GM18868 (cell line): Measurements from ENCODE around the gene NEK3.
"Not testable (repeated sequence)": the region's sequence is repeated elsewhere in the genome, so short reads cannot be mapped to it uniquely, and the experiment has no call there.

Experiments
- ATAC-seq: cut with Tn5 transposase; IDR thresholded peaks from one replicate; pipeline ENCODE4 v1.9.1; 2021; ENCODE audit warnings: mild to moderate bottlenecking, moderate library complexity; ENCODE audit not compliant: unreplicated experiment

Gene NEK3

DNA sequence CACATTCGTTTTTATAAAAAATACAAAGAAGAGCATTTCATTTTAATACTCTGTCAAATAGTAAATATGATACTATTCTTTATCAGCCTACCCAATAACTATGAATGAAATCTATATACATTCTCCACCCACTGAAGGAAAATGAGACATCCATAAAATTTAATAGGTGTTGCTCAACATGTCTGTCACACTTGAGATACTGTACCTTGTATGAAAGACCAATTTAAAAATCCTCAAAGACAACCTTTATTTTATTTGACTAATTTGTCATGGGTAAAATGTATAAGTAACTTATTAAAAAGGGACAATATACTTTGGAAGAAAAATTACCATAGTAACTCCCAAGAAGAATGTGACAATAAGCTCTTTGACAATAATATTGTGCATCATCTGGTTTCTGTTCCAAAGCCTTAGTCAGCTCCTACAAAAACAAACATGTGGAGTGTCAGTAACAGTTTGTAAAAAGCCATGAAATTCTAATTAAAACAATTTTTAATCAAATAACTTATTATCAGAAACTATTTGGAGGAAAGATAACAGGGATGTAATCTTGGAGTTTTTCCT is 11.5 kb upstream of the NEK3 start:
- ATAC-seq = not testable (repeated sequence)

DNA sequence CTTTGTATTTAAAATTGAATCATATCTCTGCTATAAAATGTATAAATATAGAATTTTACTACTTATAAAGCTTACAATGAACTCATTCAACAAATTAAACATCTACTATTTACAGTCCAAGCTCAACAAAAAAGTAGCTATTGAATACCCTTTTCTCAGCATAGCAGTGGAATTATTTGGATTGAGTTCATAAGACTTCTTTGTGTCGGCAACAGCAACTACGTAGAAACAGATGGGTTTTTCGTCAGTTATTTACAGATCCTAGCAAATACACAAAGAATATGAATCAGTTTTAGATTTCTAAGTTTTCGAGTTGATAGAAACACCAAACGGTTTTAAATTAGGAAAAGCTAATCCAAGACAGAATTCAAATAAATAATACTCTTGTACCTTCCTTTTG is 10.4 kb upstream of the NEK3 start:
- no peak for ATAC-seq

DNA sequence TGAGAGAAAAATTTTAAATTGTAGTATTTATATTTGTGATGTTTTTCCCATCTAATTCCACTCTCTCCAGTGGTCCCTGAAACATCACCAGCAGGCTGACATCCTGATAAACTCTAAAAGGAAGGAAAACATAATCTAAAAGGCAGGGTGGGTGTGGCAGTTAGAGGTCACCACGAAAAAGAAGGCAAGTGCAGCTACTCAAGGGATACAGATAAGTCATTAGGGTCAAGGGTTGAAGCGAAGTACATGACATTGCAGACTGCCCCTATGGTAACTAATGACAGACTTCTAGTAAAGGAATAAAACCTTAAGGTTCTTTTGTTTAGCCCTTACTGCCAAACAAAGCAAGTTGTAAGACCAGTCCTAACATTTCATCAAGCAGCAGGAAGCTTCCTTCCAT is 6.0 kb upstream of the NEK3 start:
- ATAC-seq = no peak

DNA sequence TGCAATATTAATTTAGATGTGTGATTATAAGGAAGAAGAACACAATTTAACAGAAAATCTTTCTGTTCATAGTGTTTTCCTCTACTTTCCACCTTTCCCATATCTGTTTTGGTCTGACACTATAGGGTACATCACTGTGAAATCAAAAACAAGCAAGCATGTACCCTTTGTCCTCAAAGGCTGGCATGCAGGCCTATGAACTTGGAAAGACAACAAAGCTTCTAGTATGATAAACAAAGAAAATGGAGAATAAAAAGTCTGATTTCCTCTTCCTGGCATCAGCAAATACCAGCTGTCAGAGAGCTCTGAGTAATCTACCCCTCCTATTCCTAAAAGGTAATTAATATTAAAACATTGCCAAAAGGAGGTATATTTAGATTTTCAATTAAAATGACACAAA is 5.6 kb upstream of the NEK3 start:
- no peak for ATAC-seq

DNA sequence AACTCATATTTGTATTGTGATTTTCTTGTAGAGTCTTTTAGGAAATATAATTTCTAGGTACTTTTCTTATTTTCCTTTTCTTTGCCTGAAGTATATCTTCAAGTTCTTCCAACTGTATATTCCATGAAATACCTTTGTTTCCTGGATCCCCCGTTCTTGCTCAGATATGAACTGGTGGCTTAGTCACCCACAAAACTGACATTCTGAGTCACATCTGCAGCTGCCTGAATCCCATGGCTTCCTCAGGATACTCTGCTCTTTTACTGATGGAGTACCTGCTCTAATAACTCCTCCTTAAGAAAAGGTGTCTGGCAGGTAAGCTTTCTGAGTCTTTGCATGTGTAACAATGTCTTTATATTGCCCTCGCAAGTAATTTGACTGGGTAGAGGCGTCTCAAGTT is 4.5 kb upstream of the NEK3 start:
- ATAC-seq = not testable (repeated sequence)

DNA sequence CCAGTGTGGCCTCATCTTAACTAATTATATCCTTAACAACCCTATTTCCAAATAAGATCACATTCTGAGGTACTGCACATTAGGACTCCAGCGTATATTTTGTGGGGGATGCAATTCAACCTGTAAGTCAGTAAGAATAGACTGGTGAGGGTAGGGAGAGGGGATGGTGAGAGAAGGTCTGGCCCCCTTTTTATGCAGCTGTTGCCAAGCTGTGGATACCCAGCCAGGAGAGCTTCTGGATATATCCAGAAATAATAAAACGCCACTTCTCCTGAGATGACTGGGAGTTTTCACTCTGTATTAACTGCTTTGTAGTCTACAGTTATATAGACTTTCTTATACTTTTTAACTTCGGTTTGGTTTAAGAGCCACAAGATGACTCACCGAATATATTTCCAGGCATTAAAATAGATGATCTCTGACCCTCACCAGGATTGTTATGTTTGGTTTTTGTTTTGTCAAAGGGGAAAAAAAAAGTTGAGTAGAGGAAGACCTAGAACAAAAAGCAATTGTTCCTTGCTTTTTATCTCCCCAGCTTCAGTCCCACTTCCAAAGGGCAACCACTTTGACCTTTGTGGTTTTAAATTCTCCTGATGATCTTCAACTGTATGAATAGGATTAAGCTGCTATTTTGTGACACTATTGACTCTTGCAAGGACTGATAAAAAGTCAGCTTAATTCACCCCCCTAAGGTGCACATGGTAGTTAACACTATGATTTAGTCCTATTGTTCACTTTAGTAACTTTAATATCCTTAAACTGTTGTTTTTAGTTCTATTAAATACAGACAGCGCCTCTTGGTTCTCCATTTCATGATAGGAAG is 3.1 kb upstream of the NEK3 start:
- no peak for ATAC-seq

DNA sequence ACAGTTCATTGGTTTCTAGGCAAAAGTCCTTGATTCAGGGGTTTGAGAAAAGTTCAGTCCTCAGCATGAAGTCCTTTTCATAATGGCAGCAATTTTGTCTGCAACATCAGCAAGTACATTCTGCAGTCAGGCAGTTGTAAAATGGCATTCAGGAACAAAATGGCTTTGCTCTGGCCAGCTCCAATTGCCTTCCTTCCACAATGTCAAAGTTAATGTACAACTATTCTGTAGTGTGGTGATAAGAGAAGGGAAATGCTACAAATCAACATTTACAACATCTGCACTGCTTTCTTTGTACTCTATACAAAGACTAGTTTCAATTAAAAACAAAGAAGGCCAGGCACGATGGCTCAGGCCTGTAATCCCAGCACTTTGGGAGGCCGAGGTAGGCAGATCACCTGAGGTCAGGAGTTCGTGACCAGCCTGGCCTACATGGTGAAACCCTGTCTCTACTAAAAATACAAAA is 1.8 kb upstream of the NEK3 start:
- ATAC-seq = no peak

DNA sequence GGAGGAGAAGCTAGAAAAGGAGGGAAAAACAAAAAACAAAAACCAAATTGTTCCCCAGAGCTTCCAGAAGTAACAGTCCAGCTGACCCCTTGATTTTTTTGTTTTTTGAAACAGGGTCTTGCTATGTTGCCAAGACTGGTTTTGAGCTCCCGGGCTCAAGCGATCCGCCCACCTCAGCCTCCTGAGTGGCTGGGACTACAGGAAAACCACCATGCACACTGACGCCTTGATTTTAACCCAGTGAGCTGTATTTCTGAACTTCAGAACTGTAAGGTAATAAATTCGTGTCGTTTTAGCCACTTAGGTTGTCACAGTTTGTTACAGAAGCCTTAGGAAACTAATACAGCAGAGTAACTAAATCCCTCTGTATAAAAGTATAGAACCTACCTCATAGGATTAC is 1.1 kb upstream of the NEK3 start:
- ATAC-seq = no peak

DNA sequence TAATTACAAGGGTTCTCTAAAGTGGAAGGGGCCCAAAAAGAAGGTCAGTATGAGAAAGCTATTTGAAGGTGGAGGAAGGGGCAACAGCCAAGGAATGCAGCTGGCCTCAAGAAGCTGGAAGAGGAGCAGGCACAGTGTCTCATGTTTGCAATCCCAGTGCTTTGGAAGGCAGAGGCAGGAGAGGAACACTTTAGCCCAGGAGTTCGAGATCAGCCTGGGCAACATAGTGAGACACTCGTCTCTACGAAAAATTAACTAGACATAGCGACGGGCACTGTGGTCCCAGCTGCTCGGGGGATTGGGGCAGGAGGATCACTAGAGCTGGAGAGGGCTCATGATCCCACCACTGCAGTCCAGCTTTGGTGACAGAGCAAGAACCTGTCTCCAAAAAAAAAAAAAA is 656 bp upstream of the NEK3 start:
- ATAC-seq = no peak

DNA sequence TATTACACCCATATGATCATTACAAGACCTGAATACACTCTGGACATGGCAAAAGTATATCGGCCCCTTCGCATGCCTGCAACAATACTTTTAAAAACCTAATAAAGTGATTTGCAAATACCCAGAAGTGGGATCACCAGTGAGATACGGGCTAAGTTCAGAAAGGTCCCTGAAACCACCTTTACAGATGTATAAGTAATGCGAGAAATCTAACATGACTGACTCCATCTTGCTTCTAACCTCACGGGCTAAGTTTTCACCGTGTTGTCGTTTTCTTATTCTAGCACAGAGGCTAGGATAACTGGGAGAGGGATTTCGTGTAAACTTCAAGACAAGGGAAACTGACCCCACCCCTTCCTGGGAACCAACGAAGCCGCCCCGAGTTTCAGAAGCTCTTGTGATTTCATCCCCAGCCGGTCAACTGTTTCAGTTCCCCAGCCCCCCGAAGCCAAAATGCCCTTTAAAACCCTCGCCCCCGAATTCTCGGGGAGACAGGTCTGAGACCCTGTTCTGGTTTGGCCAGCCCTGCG is 703 bp downstream of the NEK3 start:
- peak; percentile 18 for ATAC-seq

DNA sequence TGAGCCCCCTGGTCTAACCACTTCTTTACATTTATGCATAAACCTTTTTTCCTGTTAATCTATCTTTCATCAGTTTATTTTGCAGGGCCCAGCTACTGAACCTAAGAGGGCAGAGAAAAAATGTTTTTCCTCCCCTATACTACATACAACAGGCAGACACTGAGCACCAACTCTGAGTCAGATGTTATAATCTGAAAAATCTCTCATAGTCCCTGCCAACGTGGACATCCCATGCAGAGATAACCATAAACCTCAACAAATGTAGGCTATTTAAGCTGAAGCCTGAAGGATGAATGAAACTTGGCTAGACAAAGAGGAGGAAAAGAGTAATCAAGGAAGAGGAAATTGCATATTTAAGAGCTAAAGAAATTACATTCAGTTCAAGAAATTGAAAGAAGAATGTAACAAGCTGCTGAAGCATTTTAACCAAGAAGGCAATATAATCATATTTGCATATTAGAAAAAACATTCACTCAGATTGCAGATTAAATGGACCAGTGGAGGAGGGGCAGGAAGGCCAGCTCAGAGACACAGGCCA is 2.6 kb downstream of the NEK3 start:
- no peak for ATAC-seq

DNA sequence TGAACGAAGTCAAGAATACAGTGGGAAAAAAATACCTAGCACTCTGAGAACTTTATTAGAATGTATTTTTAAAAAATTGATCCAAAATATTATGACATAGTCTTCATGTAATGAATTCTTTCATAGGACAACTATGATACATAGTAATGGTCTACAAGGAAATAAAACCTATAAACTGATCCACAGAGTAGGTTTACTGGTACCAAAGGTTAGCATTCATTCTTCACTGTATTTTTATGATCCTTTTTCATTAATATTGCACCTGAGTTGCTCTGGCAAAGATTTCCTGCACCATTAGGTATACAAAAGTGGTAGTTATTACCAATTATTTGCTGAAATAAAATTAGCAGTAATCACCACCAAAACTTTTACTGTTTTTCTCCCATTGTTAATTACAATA is 4.2 kb downstream of the NEK3 start:
- ATAC-seq = no peak

DNA sequence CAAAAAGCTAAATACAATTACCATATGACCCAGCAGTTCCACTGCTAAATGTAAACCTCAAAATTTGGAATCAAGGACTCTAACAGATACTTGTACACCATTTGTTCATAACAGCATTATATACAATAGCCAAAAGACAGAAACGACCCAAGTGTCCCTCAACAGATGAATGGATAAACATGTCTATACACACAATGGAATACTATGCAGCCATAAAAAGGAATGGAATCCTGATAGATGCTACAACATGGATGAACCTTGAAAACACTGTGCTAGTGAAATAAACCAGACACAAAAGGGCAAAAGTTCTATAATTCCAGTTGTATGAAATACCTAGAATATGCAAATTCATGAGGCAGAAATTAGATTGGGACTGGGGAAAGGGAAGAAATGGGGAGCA is 12.2 kb downstream of the NEK3 start:
- no peak for ATAC-seq

DNA sequence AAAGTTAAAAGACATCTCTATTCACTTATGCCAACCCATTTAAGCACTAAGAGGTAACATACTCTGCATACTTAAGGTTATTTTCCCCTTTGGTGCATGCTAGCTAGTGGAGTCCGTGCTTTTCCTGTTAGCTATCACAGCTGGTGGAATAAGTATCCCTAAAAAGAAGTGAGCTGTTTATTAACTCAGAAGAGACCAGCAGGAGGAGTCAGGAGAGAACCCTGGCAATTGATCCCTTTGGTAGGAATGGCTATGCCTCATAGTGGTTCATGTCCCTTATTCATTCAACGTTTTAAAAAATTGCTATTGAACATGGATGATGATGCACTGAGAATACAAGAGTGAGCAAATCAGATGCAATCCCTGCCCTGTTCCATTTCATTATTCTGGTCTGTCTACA is 18.1 kb downstream of the NEK3 start:
- ATAC-seq = no peak

DNA sequence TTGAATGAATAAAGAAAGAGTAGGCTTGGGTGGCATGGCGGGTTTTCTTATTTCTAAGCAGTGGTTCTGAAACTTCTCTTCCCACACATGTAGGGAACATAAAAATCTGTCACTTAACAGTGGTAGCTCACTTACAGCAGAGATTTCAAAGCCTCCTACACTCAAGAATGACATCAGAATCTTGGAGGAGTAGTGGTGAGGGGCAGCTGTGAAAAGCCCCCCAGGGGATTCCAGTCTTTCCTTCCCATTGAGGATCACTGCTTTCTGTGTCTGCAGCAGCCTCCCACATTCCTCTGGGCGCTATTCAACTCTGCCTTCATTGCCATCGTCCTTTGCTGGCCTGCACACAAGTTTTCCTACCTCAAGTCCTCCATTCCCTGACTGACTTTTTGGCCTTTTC is 21.9 kb downstream of the NEK3 start:
- no peak for ATAC-seq

DNA sequence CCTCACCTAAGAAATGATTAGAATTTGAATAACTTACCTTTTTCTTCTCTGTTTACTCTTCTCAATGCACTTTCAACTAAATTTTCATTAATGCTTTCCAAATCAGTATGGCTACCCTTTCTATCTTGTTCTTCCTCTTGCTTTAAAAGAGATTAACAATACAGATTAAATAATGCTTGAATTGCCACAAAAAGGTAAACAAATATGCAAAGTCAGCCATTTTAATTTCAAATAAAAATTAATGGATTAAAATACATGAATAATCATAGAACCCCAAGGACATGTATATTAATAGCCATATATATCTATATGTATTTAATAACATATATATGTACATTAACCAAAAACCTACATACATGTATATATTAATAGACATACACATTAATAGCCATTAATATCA is 22.6 kb downstream of the NEK3 start:
- ATAC-seq = no peak

DNA sequence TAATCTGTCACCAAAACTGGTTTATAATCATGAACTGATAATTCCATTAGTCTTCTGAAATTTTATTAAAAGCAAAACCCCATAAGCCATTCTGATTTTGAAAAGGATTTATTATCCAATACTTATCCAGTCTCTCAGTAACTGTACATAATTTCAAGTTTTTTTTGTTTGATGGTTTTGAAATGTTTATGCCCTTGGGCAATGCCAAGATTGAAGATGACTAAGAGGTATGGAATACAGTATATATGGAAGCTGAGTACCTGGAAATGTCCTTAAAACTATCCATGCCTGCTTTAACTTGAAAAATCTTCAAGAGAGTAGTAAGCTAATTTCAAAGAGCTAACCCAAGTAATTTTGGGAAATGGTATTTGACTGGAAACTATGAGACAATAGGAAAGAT is 28.8 kb downstream of the NEK3 start:
- ATAC-seq = no peak

DNA sequence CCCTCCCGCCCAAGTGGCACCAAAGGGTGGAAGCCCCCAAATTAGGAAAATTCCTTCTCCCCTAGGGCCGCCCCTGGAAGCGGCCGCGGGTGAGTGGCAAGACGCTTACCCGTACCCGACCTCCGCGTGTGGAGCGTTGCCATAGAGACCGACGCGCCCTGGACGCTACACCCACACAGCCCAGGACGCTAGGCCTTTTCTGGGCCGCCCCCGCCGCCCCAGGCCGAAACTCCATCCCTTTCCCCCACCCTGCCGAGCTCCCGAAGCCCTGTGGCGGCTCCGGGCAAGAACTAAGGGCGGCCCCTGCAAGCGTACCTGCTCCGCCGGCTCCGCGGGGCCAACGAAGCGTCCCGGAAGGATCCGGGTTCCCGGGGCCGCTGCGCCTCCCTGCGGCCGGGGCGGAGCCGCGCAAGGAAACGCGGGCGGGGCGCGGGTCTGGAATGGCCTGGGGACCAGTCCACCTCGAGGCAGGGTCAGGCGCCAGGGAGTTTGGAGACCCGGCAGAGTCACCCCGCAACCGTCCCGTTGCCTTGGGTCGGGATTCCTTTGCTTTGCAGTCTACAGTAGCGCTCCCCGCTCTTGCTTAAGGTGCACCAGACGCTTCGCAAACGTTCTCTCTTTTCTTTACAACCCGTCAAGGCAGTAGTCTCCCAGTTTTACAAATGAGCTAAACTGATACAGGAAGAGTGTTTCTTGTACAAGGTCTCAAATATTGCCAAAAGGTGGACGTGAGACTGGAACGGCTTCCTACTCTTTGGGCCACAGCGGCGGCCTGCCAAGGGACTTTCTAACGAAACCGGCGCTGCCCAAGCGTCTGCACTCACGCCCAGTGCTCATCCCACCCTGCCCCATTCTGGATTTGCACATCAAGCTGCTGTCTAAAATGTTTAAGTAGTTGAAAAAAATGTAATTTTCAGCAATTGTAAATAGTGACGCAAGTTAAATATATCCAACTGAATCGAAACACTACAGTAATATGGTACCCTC is 30.4 kb downstream of the NEK3 start, which contains the start of gene NEK5:
NEK5 (minus strand) TSS at position 360 of the 987 bp plus-strand sequence. CDS start 1,591 bp downstream, outside the sequence.
- peak; percentile 68 for ATAC-seq

DNA sequence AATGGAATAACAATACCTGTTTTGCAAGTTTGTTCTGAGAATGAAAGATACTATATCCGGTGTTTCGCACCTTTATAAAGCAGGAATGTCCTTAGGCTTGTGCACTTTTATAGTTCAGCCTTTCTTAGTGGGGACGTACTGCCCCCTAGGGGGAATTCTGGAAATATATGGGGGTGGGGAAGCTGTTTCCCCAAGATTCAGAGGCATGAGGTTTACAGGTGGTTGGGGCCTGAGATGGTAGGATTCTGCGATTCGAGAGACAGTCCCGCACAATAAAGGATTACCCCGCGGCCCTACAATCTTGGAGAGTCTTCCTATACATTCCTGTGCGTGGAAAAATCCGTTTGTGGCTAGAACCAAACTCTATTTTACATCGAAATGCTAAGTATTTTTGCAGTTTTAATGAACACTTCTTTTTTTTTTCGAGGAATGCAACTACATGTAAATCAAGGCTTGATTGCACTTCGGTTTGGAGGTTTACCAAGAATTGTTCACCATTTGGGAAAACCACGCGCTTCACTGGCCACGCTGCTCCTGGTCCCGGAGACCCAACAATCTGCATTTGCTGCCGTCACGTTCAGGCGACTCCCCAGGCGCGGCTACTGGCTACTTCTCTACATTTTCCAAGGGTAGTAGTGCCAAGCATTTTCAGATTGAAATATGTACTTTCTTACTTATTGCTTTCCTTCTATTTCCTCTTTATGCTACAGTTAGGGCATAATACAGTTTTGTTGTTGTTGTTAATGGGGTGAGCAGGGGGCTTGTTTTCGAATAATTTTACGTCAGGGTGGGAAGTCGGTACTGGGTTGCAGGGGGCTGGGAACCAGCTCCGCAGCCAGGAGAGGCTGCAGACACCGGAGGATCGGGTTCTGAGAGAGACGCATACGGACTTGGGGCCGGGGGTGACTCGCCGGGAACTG is 31.4 kb downstream of the NEK3 start:
- peak; percentile 66 for ATAC-seq

DNA sequence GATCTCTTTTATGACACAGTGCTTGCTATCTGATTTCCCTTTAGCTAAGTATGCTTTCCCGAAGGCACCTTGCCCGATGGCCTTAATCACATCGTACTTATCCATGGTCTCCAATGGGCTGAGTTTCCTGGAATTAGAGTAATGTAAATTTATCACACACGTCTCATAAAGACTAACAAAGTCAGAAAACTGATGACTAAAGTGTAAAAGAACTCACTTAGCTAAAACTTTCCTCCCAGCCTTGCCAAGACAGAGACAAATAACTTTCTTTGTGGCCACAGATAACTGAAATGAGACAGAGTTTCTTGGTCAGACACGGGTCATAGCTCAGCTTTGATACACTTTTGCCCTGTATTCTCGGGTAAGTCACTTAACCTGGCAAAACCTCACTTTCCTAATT is 32.0 kb downstream of the NEK3 start:
- peak; percentile 35 for ATAC-seq
